Calu3 (cell line): ENCODE results near the gene MYL7. TPM values are rescaled to one million over a fixed set of nuclear protein-coding genes. Genes with fewer than 3 reads are reported as not detected.

ENCODE experiments used
- BruUV-seq: library from RNA; stranded (reverse); fragments of 400-500 nt; replicated peaks from 2 replicates; lab custom pipeline; 2021; lab: Mats Ljungman, UMichigan
- CTCF ChIA-PET: fragments of 300-600 bp; sonication (Branson Sonifier 250); formaldehyde crosslinking; loops from one replicate; lab custom pipeline; 2022; ENCODE audit warnings: antibody characterized with exemption; lab: Charles Lee
- DNase-seq: peaks from one replicate; pipeline ENCODE4 v3.0.0; 2022
- H3K27ac Mint-ChIP-seq: one replicate; pipeline ENCODE4 v1.8.0; 2022; ENCODE audit warnings: mixed read lengths; ENCODE audit not compliant: unreplicated experiment
- H3K27me3 Mint-ChIP-seq: one replicate; pipeline ENCODE4 v1.8.0; 2022; ENCODE audit warnings: mixed read lengths; ENCODE audit not compliant: unreplicated experiment
- H3K36me3 Mint-ChIP-seq: one replicate; pipeline ENCODE4 v1.8.0; 2022; ENCODE audit warnings: mild to moderate bottlenecking, moderate library complexity, mixed read lengths; ENCODE audit not compliant: insufficient read depth, unreplicated experiment
- H3K4me1 Mint-ChIP-seq: one replicate; pipeline ENCODE4 v1.8.0; 2022; ENCODE audit warnings: mild to moderate bottlenecking, low read depth, mixed read lengths; ENCODE audit not compliant: unreplicated experiment
- H3K4me3 Mint-ChIP-seq: one replicate; pipeline ENCODE4 v1.8.0; 2022; ENCODE audit warnings: mild to moderate bottlenecking, low read depth, moderate library complexity, mixed read lengths; ENCODE audit not compliant: unreplicated experiment
- H3K9me3 Mint-ChIP-seq: one replicate; pipeline ENCODE4 v1.8.0; 2022; ENCODE audit warnings: low read depth, mixed read lengths; ENCODE audit not compliant: unreplicated experiment
- CTCF ChIP-seq: fragments of 200-600 bp; IDR thresholded peaks from one replicate; pipeline ENCODE4 v1.8.0; 2022; ENCODE audit warnings: antibody characterized with exemption; ENCODE audit not compliant: unreplicated experiment
- intact Hi-C: fragments of 100-400 bp; cut with micrococcal nuclease; formaldehyde crosslinking; loops from one replicate; pipeline ENCODE4 v1.10.0; 2022; ENCODE audit not compliant: unreplicated experiment
- total RNA-seq: library from RNA; stranded (reverse); gene quantifications from 2 replicates; pipeline ENCODE4 v1.2.3, GENCODE V29; 2022

Gene MYL7
- total RNA-seq, 1 experiment from 2014 or later, result not detected

GRCh38 chr7:44144968-44145478 lies 3.9 kb upstream of the MYL7 start:
- Mint-ChIP-seq H3K36me3 (no peaks in the 10 kb centered on the region), H3K27ac (no peak overlapping the region), H3K4me1 (no peaks in the 10 kb centered on the region), H3K9me3 (no peaks in the 10 kb centered on the region), H3K27me3 (peaks cover 67% of the 10 kb centered on the region), H3K4me3 (no peak overlapping the region)
- no peak for TF ChIP-seq CTCF
- BruUV-seq, result no TSS peak
- no peak for DNase-seq
- intact Hi-C loops, result no loop called here
- CTCF ChIA-PET, result no interaction called here

- Mint-ChIP-seq H3K27me3 (peaks cover 72% of the 10 kb centered on the region), H3K4me1 (no peaks in the 10 kb centered on the region), H3K27ac (no peak overlapping the region), H3K4me3 (no peak overlapping the region), H3K36me3 (no peaks in the 10 kb centered on the region), H3K9me3 (no peaks in the 10 kb centered on the region)
- BruUV-seq, result no TSS peak
- DNase-seq, result no peak
- no peak for TF ChIP-seq CTCF
- intact Hi-C loops, result no loop called here
- CTCF ChIA-PET, result no interaction called here
Measured at GRCh38 chr7:44144426-44144967, 3.4 kb upstream of the MYL7 start.

GRCh38 chr7:44143646-44144250 lies 2.6 kb upstream of the MYL7 start:
- CTCF ChIA-PET, result no interaction called here
- TF ChIP-seq CTCF, result no peak
- peaks cover 72% of the 10 kb centered on the region for H3K27me3 Mint-ChIP-seq
- intact Hi-C loops, result no loop called here
- no peaks in the 10 kb centered on the region for H3K4me1 Mint-ChIP-seq
- H3K36me3 Mint-ChIP-seq, result no peaks in the 10 kb centered on the region
- no TSS peak for BruUV-seq
- no peak for DNase-seq
- no peak overlapping the region for H3K27ac Mint-ChIP-seq
- H3K9me3 Mint-ChIP-seq, result no peaks in the 10 kb centered on the region
- no peak overlapping the region for H3K4me3 Mint-ChIP-seq

GRCh38 chr7:44142028-44142427 lies 896 bp upstream of the MYL7 start:
- Mint-ChIP-seq H3K36me3 (no peaks in the 10 kb centered on the region), H3K9me3 (no peaks in the 10 kb centered on the region), H3K4me3 (no peak overlapping the region), H3K27ac (no peak overlapping the region), H3K27me3 (peaks cover 71% of the 10 kb centered on the region), H3K4me1 (no peaks in the 10 kb centered on the region)
- no peak for TF ChIP-seq CTCF
- intact Hi-C loops, result no loop called here
- CTCF ChIA-PET, result interaction anchor here (0.6 to 0.8 kb wide), 3 partner anchors 10 to 1892 kb away, joined by 3 to 4 read pairs (median 3); no protein-coding TSS in a partner anchor
- DNase-seq, result no peak
- no TSS peak for BruUV-seq
